GM12878 (cell line): Measurements from ENCODE around the gene ASB3.

Experiments
- FOXM1 ChIP-seq: IDR thresholded peaks from 2 replicates; pipeline ENCODE4 v1.6.1; 2012; ENCODE audit warnings: low read depth, mild to moderate bottlenecking, inconsistent platforms, low read length, moderate library complexity
- POLR2AphosphoS5 ChIP-seq: IDR thresholded peaks from 2 replicates; pipeline ENCODE4 v1.6.1; 2011; ENCODE audit warnings: mild to moderate bottlenecking, low read length, inconsistent platforms
- TF ChIP-seq, protein P1 (sequence below), 3 experiments: IDR thresholded peaks in 2 of 3; conservative IDR thresholded peaks in 1 of 3; 2 replicates each; pipeline ENCODE4 v1.5.1; 2011; ENCODE audit warnings: low read depth in 3 of 3, low read length in 3 of 3, mild to moderate bottlenecking in 3 of 3, control low read depth in 2 of 3, moderate library complexity in 2 of 3, inconsistent platforms in 1 of 3, mixed read lengths in 1 of 3; ENCODE audit not compliant: control insufficient read depth in 2 of 3, insufficient read depth in 1 of 3; ENCODE audit errors: extremely low read depth in 1 of 3
- TF ChIP-seq, protein P2 (sequence below): IDR thresholded peaks from 2 replicates; pipeline ENCODE4 v1.6.1; 2012; ENCODE audit warnings: low read depth, low read length, improper control_type of control experiment

DNA sequence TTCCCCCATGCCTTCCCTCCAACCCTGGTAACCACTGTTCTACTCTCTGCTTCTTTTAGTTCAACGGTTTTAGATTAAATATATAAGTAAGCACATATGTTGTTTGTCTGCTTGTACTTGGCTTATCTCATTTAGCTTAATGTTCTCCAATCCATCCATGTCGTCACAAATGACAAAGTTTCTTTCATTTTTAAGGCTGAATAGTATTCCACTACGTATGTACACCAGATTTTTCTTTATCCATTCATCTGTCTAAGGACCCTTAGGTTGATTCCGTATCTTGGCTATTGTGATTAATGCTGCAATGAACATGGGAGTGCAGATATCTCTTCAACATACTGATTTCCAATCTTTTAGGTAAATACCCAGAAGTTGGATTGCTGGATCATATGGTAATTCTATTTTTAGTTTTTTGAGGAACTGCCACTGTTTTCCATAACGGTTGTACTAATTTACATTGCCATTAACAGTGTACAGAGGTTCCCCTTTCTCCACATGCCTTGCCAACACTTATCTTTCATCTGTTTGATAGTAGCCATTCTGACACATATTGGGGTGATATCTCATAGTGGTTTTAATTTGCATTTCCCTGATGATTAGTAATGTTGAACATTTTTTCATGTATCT is 8.1 kb downstream of the ASB3 start:
- TF ChIP-seq POLR2AphosphoS5, result no peak
- TF ChIP-seq, protein P1, sequence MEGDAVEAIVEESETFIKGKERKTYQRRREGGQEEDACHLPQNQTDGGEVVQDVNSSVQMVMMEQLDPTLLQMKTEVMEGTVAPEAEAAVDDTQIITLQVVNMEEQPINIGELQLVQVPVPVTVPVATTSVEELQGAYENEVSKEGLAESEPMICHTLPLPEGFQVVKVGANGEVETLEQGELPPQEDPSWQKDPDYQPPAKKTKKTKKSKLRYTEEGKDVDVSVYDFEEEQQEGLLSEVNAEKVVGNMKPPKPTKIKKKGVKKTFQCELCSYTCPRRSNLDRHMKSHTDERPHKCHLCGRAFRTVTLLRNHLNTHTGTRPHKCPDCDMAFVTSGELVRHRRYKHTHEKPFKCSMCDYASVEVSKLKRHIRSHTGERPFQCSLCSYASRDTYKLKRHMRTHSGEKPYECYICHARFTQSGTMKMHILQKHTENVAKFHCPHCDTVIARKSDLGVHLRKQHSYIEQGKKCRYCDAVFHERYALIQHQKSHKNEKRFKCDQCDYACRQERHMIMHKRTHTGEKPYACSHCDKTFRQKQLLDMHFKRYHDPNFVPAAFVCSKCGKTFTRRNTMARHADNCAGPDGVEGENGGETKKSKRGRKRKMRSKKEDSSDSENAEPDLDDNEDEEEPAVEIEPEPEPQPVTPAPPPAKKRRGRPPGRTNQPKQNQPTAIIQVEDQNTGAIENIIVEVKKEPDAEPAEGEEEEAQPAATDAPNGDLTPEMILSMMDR (IDR thresholded peaks at IDR 0.05 in 2 of 3, conservative IDR thresholded peaks at IDR 0.05 in 1 of 3; ENCODE audit: control insufficient read depth in 2 of 3, extremely low read depth in 1 of 3, insufficient read depth in 1 of 3, low read depth in 3 of 3, low read length in 3 of 3), result no peak
- TF ChIP-seq, protein P2, sequence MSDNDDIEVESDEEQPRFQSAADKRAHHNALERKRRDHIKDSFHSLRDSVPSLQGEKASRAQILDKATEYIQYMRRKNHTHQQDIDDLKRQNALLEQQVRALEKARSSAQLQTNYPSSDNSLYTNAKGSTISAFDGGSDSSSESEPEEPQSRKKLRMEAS, result no peak
- TF ChIP-seq FOXM1, result no peak
